HepG2 (cell line): ENCODE results near the gene PCNA. TPM values are rescaled to one million over a fixed set of nuclear protein-coding genes. Genes with fewer than 3 reads are reported as not detected.

ENCODE experiments used
- AHDC1 ChIP-seq: sonication (generic); formaldehyde crosslinking; IDR thresholded peaks from 2 replicates; pipeline ENCODE4 v1.5.1; 2020; ENCODE audit warnings: mild to moderate bottlenecking, missing genetic modification reagents, borderline replicate concordance
- ATF4 ChIP-seq, 2 experiments: fragments of 450-650 bp in 1 of 2; sonication (generic) in 1 of 2; formaldehyde crosslinking; IDR thresholded peaks; 2 replicates each; pipeline versions ENCODE4 v1.5.0 to v1.8.0; 2020 to 2022; ENCODE audit warnings: mild to moderate bottlenecking in 1 of 2, missing genetic modification reagents in 1 of 2
- DDIT3 ChIP-seq: sonication (generic); formaldehyde crosslinking; IDR thresholded peaks from 2 replicates; pipeline ENCODE4 v1.4.0; 2020; ENCODE audit warnings: mild to moderate bottlenecking, missing genetic modification reagents
- FOXC1 ChIP-seq: sonication (generic); formaldehyde crosslinking; IDR thresholded peaks from 2 replicates; pipeline ENCODE4 v1.8.0; 2022; ENCODE audit warnings: mild to moderate bottlenecking, missing genetic modification reagents, borderline replicate concordance
- HOMEZ ChIP-seq: IDR thresholded peaks from 2 replicates; pipeline ENCODE4 v1.6.1; 2016; ENCODE audit warnings: low read depth
- IRX3 ChIP-seq: sonication (generic); formaldehyde crosslinking; IDR thresholded peaks from 2 replicates; pipeline ENCODE4 v1.8.1; 2023; ENCODE audit warnings: mild to moderate bottlenecking, low read depth, missing genetic modification reagents, borderline replicate concordance
- MAF1 ChIP-seq: sonication (generic); formaldehyde crosslinking; IDR thresholded peaks from 2 replicates; pipeline ENCODE4 v1.5.0; 2020; ENCODE audit warnings: missing genetic modification reagents, borderline replicate concordance
- NFKBIZ ChIP-seq: IDR thresholded peaks from 2 replicates; pipeline ENCODE4 v1.6.1; 2018; ENCODE audit warnings: missing genetic modification reagents, missing compliant biosample characterization
- PITX1 ChIP-seq: sonication (generic); formaldehyde crosslinking; IDR thresholded peaks from 2 replicates; pipeline ENCODE4 v1.5.1; 2020; ENCODE audit warnings: mild to moderate bottlenecking, missing genetic modification reagents
- RELA ChIP-seq: sonication (generic); formaldehyde crosslinking; IDR thresholded peaks from 2 replicates; pipeline ENCODE4 v1.4.0; 2020; ENCODE audit warnings: missing genetic modification reagents
- SNAPC2 ChIP-seq: sonication (generic); formaldehyde crosslinking; IDR thresholded peaks from 2 replicates; pipeline ENCODE4 v1.8.1; 2022; ENCODE audit warnings: mild to moderate bottlenecking, missing genetic modification reagents
- TERF1 ChIP-seq: sonication (generic); formaldehyde crosslinking; IDR thresholded peaks from 2 replicates; pipeline ENCODE4 v1.8.0; 2022; ENCODE audit warnings: mild to moderate bottlenecking, missing genetic modification reagents, moderate library complexity
- THYN1 ChIP-seq: sonication (generic); formaldehyde crosslinking; IDR thresholded peaks from 2 replicates; pipeline ENCODE4 v1.8.1; 2023; ENCODE audit warnings: low read depth, mild to moderate bottlenecking, moderate library complexity, missing genetic modification reagents, borderline replicate concordance
- YEATS4 ChIP-seq: sonication (generic); formaldehyde crosslinking; IDR thresholded peaks from 2 replicates; pipeline ENCODE4 v1.4.0; 2020; ENCODE audit warnings: missing genetic modification reagents, borderline replicate concordance
- ZNF207 ChIP-seq: fragments of 450-650 bp; IDR thresholded peaks from 2 replicates; pipeline ENCODE4 v1.6.1; 2016; ENCODE audit warnings: antibody characterized with exemption, borderline replicate concordance
- ZNF607 ChIP-seq: sonication (generic); formaldehyde crosslinking; IDR thresholded peaks from 2 replicates; pipeline ENCODE4 v1.5.1; 2020; ENCODE audit warnings: missing genetic modification reagents, mild to moderate bottlenecking, borderline replicate concordance
- ZNF749 ChIP-seq: sonication (generic); formaldehyde crosslinking; IDR thresholded peaks from 2 replicates; pipeline ENCODE4 v1.8.0; 2022; ENCODE audit warnings: mild to moderate bottlenecking, missing genetic modification reagents, moderate library complexity, borderline replicate concordance
- ZNF891 ChIP-seq: sonication (generic); formaldehyde crosslinking; IDR thresholded peaks from 2 replicates; pipeline ENCODE4 v1.5.0; 2020; ENCODE audit warnings: mild to moderate bottlenecking, missing genetic modification reagents
- polyA plus RNA-seq, 8 experiments: library from polyadenylated mRNA; depleted of rRNA in 3 of 8; stranded (reverse) in 7 of 8; unstranded in 1 of 8; fragments of >200 nt; fragmentation: Illumina TruSeq in 4 of 8; extraction: Trizol in 4 of 8; gene quantifications; 2 replicates each; pipeline versions ENCODE4 v1.2.1 to v1.2.3, GENCODE V29; 2011 to 2016; ENCODE audit warnings: low read depth in 4 of 8, missing spikeins in 1 of 8, mixed read lengths in 1 of 8; ENCODE audit not compliant: insufficient read depth in 1 of 8
- total RNA-seq, 5 experiments: library from RNA; depleted of rRNA; stranded (reverse); fragments of >200 nt; fragmentation: Illumina TruSeq; extraction: Trizol; gene quantifications; 2 replicates each; pipeline ENCODE4 v1.2.3, GENCODE V29; 2016; ENCODE audit warnings: low read depth in 1 of 5

Gene PCNA
- total and polyA plus RNA-seq, 2 of the 13 experiments (the other 11 are each of a cell fraction or from before 2014, with no cell fraction given): 229 to 655 TPM

GRCh38 chr20:5153612-5154542 lies 34.1 kb upstream of the PCNA start (continued):
- TF ChIP-seq ZNF749 (CRISPR knock-in tag) (no peak), FOXC1 (CRISPR knock-in tag) (peak; percentile 58; the same call in 1 of the 2 replicates), ZNF607 (CRISPR knock-in tag) (no peak), YEATS4 (CRISPR knock-in tag) (no peak), HOMEZ (CRISPR knock-in tag) (0 out of 2 replicates have a peak, but pooled peaks have one; percentile 19), DDIT3 (CRISPR knock-in tag) (no peak), ZNF891 (no peak), TERF1 (CRISPR knock-in tag) (no peak), MAF1 (CRISPR knock-in tag) (no peak), ZNF207 (no peak), RELA (CRISPR knock-in tag) (no peak), THYN1 (CRISPR knock-in tag) (no peak), AHDC1 (CRISPR knock-in tag) (no peak), SNAPC2 (no peak), ATF4 (CRISPR knock-in tag; IDR thresholded peaks at IDR 0.05) (no peak), NFKBIZ (CRISPR knock-in tag) (no peak), PITX1 (CRISPR knock-in tag) (no peak), IRX3 (CRISPR knock-in tag) (no peak)
